NCI-H2196 (cell line): ENCODE measurements around the gene MAGEB4.
A peak's percentile ranks its signal among the peaks of the same experiment; 100 is the strongest.
"Not testable (repeated sequence)": the region's sequence is repeated elsewhere in the genome, so short reads cannot be mapped to it uniquely, and the experiment has no call there.

Experiments used
- DNase-seq: peaks from one replicate; lab custom pipeline; 2025; ENCODE audit not compliant: unreplicated experiment; lab: John Stamatoyannopoulos, UW

MAGEB4 gene

GRCh38 chrX:30241724-30242415 is at the start of gene MAGEB4:
Gene MAGEB4, plus strand, starts transcription at chrX:30242000. Its CDS starts 136 bp downstream, at chrX:30242136.
- no peak for DNase-seq

- not testable (repeated sequence) for DNase-seq
Observed at GRCh38 chrX:30193910-30194309, 47.9 kb upstream of the MAGEB4 start.

GRCh38 chrX:30196322-30196721 is 45.5 kb upstream of the MAGEB4 start:
- DNase-seq, result no peak

GRCh38 chrX:30212172-30212571 is 29.6 kb upstream of the MAGEB4 start:
- no peak for DNase-seq

- DNase-seq, result no peak
Observed at GRCh38 chrX:30215357-30215843, 26.4 kb upstream of the MAGEB4 start, which contains the start of gene MAGEB2. Gene MAGEB2, plus strand, starts transcription at chrX:30215563. Its CDS starts 3,018 bp downstream, at chrX:30218581.

- no peak for DNase-seq
Observed at GRCh38 chrX:30217465-30217864, 24.3 kb upstream of the MAGEB4 start.

- no peak for DNase-seq
Observed at GRCh38 chrX:30219372-30219771, 22.4 kb upstream of the MAGEB4 start.

- DNase-seq, result no peak
Observed at GRCh38 chrX:30220661-30221060, 21.1 kb upstream of the MAGEB4 start.

GRCh38 chrX:30224536-30224935 is 17.3 kb upstream of the MAGEB4 start:
- DNase-seq, result no peak

GRCh38 chrX:30228526-30228925 is 13.3 kb upstream of the MAGEB4 start:
- DNase-seq, result no peak

- no peak for DNase-seq
Observed at GRCh38 chrX:30230395-30230794, 11.4 kb upstream of the MAGEB4 start, which contains the start of gene MAGEB3. Gene MAGEB3, plus strand, starts transcription at chrX:30230657. Its CDS starts 5,268 bp downstream, at chrX:30235925.

- no peak for DNase-seq
Observed at GRCh38 chrX:30246769-30247489, 5.1 kb downstream of the MAGEB4 start, which contains the start of gene MAGEB1. Gene MAGEB1, plus strand, starts transcription at chrX:30247146. Its CDS starts 3,348 bp downstream, at chrX:30250494.

- DNase-seq, result no peak
Observed at GRCh38 chrX:30248854-30249253, 7.1 kb downstream of the MAGEB4 start.

GRCh38 chrX:30253257-30253656 is 11.5 kb downstream of the MAGEB4 start:
- DNase-seq, result no peak

- DNase-seq, result no peak
Observed at GRCh38 chrX:30259927-30260326, 18.1 kb downstream of the MAGEB4 start.

GRCh38 chrX:30261012-30261411 is 19.2 kb downstream of the MAGEB4 start:
- no peak for DNase-seq

- no peak for DNase-seq
Observed at GRCh38 chrX:30262763-30263162, 21.0 kb downstream of the MAGEB4 start.

- DNase-seq, result no peak
Observed at GRCh38 chrX:30270639-30271038, 28.8 kb downstream of the MAGEB4 start.

GRCh38 chrX:30275498-30275897 is 33.7 kb downstream of the MAGEB4 start:
- peak; percentile 18 for DNase-seq

- no peak for DNase-seq
Observed at GRCh38 chrX:30278365-30278764, 36.6 kb downstream of the MAGEB4 start.

- DNase-seq, result no peak
Observed at GRCh38 chrX:30280428-30280827, 38.6 kb downstream of the MAGEB4 start.

- DNase-seq, result no peak
Observed at GRCh38 chrX:30282527-30282926, 40.7 kb downstream of the MAGEB4 start.
